Neural cell (in vitro differentiated cells): ENCODE measurements around the gene JADE2. TPM values are rescaled to one million over a fixed set of nuclear protein-coding genes. Genes with fewer than 3 reads are reported as not detected.

Experiments used
- H2AFZ ChIP-seq: fragments of 200-600, 300-800 bp; sonication (generic), shearing (Covaris generic); 2 replicates; pipeline ENCODE4 v1.6.0; 2014; ENCODE audit warnings: low read depth, mild to moderate bottlenecking, antibody characterized with exemption, low read length, moderate library complexity
- H3F3A ChIP-seq: fragments of 200-600 bp; shearing (Covaris generic); 2 replicates; pipeline ENCODE4 v1.6.1; 2016; ENCODE audit warnings: mild to moderate bottlenecking, moderate library complexity, mixed read lengths, antibody characterized with exemption, low read length; ENCODE audit not compliant: insufficient read depth, poor library complexity, severe bottlenecking
- H3K27ac ChIP-seq: fragments of 200-600, 300-800 bp; sonication (generic), shearing (Covaris generic); 2 replicates; pipeline ENCODE4 v1.5.1; 2014; ENCODE audit warnings: mild to moderate bottlenecking, low read length, moderate library complexity
- H3K27me3 ChIP-seq: fragments of 300-800, 200-600 bp; sonication (generic), shearing (Covaris generic); 2 replicates; pipeline ENCODE4 v1.6.0; 2014; ENCODE audit warnings: mild to moderate bottlenecking, low read depth, low read length, moderate library complexity; ENCODE audit not compliant: insufficient read depth
- H3K36me3 ChIP-seq: fragments of 300-800, 200-600 bp; sonication (generic), shearing (Covaris generic); 2 replicates; pipeline ENCODE4 v1.5.1; 2014; ENCODE audit warnings: mild to moderate bottlenecking, antibody characterized with exemption, low read length, moderate library complexity; ENCODE audit not compliant: insufficient read depth
- H3K4me2 ChIP-seq: fragments of 300-800, 200-600 bp; sonication (generic), shearing (Covaris generic); 2 replicates; pipeline ENCODE4 v1.6.0; 2014; ENCODE audit warnings: mild to moderate bottlenecking, low read length
- H3K4me3 ChIP-seq: fragments of 300-800, 200-600 bp; sonication (generic), shearing (Covaris generic); 2 replicates; pipeline ENCODE4 v1.5.1; 2014; ENCODE audit warnings: mild to moderate bottlenecking, low read length, moderate library complexity
- H3K79me2 ChIP-seq: fragments of 200-600 bp; shearing (Covaris generic); replicated peaks from 2 replicates; pipeline ENCODE4 v1.6.0; 2014; ENCODE audit warnings: mild to moderate bottlenecking, low read length, moderate library complexity; ENCODE audit not compliant: insufficient read depth
- H3K9ac ChIP-seq: fragments of 300-800, 200-600 bp; sonication (generic), shearing (Covaris generic); 2 replicates; pipeline ENCODE4 v1.6.1; 2016; ENCODE audit warnings: mild to moderate bottlenecking, low read length, mixed read lengths
- H3K9me2 ChIP-seq: fragments of 200-600 bp; shearing (Covaris generic); 2 replicates; pipeline ENCODE4 v1.6.1; 2016; ENCODE audit warnings: mild to moderate bottlenecking, low read length, mixed read lengths; ENCODE audit not compliant: insufficient read depth
- H3K9me3 ChIP-seq: fragments of 200-600, 300-800 bp; sonication (generic), shearing (Covaris generic); 2 replicates; pipeline ENCODE4 v1.6.1; 2016; ENCODE audit warnings: mild to moderate bottlenecking, mixed run types, low read length, moderate library complexity, mixed read lengths
- H4K20me1 ChIP-seq: fragments of 200-600 bp; shearing (Covaris generic); 2 replicates; pipeline ENCODE4 v1.6.1; 2016; ENCODE audit warnings: mild to moderate bottlenecking, mixed run types; ENCODE audit not compliant: insufficient read depth
- CTCF ChIP-seq: fragments of 450-650 bp; IDR thresholded peaks from 2 replicates; pipeline ENCODE4 v1.5.1; 2014; ENCODE audit warnings: antibody characterized with exemption, mild to moderate bottlenecking, moderate library complexity; ENCODE audit not compliant: poor library complexity, severe bottlenecking
- EP300 ChIP-seq: fragments of 450-650 bp; conservative IDR thresholded peaks from 2 replicates; pipeline ENCODE4 v1.6.1; 2014; ENCODE audit warnings: antibody characterized with exemption, mild to moderate bottlenecking, moderate library complexity; ENCODE audit not compliant: poor library complexity, severe bottlenecking
- EZH2 ChIP-seq: fragments of 200-600, 300-800 bp; shearing (Covaris generic), sonication (generic); IDR thresholded peaks from 2 replicates; pipeline ENCODE4 v1.6.1; 2014; ENCODE audit warnings: antibody characterized with exemption, low read length, borderline replicate concordance, mild to moderate bottlenecking; ENCODE audit not compliant: insufficient read depth, poor library complexity, severe bottlenecking
- MXI1 ChIP-seq: fragments of 450-650 bp; conservative IDR thresholded peaks from 2 replicates; pipeline ENCODE4 v1.6.1; 2014; ENCODE audit warnings: antibody characterized with exemption, mild to moderate bottlenecking; ENCODE audit not compliant: poor library complexity, severe bottlenecking
- POLR2AphosphoS5 ChIP-seq: IDR thresholded peaks from 2 replicates; pipeline ENCODE4 v1.6.1; 2012
- RAD21 ChIP-seq: fragments of 450-650 bp; conservative IDR thresholded peaks from 2 replicates; pipeline ENCODE4 v1.6.1; 2014; ENCODE audit warnings: antibody characterized with exemption, mild to moderate bottlenecking, moderate library complexity
- REST ChIP-seq: IDR thresholded peaks from 2 replicates; pipeline ENCODE4 v1.6.1; 2012; ENCODE audit warnings: borderline replicate concordance
- SMC3 ChIP-seq: fragments of 450-650 bp; conservative IDR thresholded peaks from 2 replicates; pipeline ENCODE4 v1.6.1; 2014; ENCODE audit warnings: antibody characterized with exemption, mild to moderate bottlenecking, moderate library complexity; ENCODE audit not compliant: poor library complexity
- TAF1 ChIP-seq: IDR thresholded peaks from 2 replicates; pipeline ENCODE4 v1.6.1; 2012; ENCODE audit warnings: low read depth
- polyA plus RNA-seq: library from polyadenylated mRNA; depleted of rRNA; stranded (reverse); fragments of >200 nt; gene quantifications from 2 replicates; pipeline ENCODE4 v1.2.3, GENCODE V29; 2014

Gene JADE2
- polyA plus RNA-seq, 1 donor from 2014 or later, result 1.9 TPM

- TF ChIP-seq TAF1 (no peak), EP300 (no peak), EZH2 (no peak), POLR2AphosphoS5 (no peak), SMC3 (no peak), REST (no peak)
- no peak overlapping the region for H3K9ac ChIP-seq
- H3K4me3 ChIP-seq, result no peak overlapping the region
- H3F3A ChIP-seq, result no peaks in the 10 kb centered on the region
- no peak overlapping the region for H3K4me2 ChIP-seq
- no peaks in the 10 kb centered on the region for H3K9me2 ChIP-seq
- H3K79me2 ChIP-seq, result no peaks in the 10 kb centered on the region
- no peaks in the 10 kb centered on the region for H3K36me3 ChIP-seq
- H2AFZ ChIP-seq, result no peak overlapping the region
- no peaks in the 10 kb centered on the region for H4K20me1 ChIP-seq
- H3K27me3 ChIP-seq, result peaks cover 49% of the 10 kb centered on the region
- no peak overlapping the region for H3K27ac ChIP-seq
- H3K9me3 ChIP-seq, result no peaks in the 10 kb centered on the region
Observed at GRCh38 chr5:134519989-134520388, 5.5 kb upstream of the JADE2 start.

GRCh38 chr5:134521841-134522240 is 3.6 kb upstream of the JADE2 start:
- peaks cover 67% of the 10 kb centered on the region for H3K27me3 ChIP-seq
- H3K9me3 ChIP-seq, result no peaks in the 10 kb centered on the region
- no peak overlapping the region for H3K4me3 ChIP-seq
- no peak overlapping the region for H3K4me2 ChIP-seq
- H3F3A ChIP-seq, result no peaks in the 10 kb centered on the region
- no peaks in the 10 kb centered on the region for H3K79me2 ChIP-seq
- no peak overlapping the region for H3K9ac ChIP-seq
- no peak overlapping the region for H3K27ac ChIP-seq
- H3K9me2 ChIP-seq, result no peaks in the 10 kb centered on the region
- H4K20me1 ChIP-seq, result no peaks in the 10 kb centered on the region
- H3K36me3 ChIP-seq, result no peaks in the 10 kb centered on the region
- TF ChIP-seq SMC3 (no peak), POLR2AphosphoS5 (no peak), EZH2 (no peak), EP300 (no peak), TAF1 (no peak), CTCF (no peak), MXI1 (no peak), RAD21 (no peak), REST (no peak)
- no peak overlapping the region for H2AFZ ChIP-seq
